BE2C (cell line): Measurements from ENCODE around the gene SMIM45.

Source experiments
- DNase-seq: peaks from one replicate; pipeline ENCODE4 v3.0.0-alpha.2; 2020
- H3K27me3 ChIP-seq: fragments of 250-450 bp; sonication (Bioruptor Pico); 2 replicates; pipeline ENCODE4 v1.5.1; 2020; ENCODE audit warnings: mild to moderate bottlenecking
- H3K36me3 ChIP-seq: fragments of 250-450 bp; sonication (Bioruptor Pico); 2 replicates; pipeline ENCODE4 v1.5.1; 2020; ENCODE audit warnings: mild to moderate bottlenecking
- H3K4me1 ChIP-seq: fragments of 250-450 bp; sonication (Bioruptor Pico); 2 replicates; pipeline ENCODE4 v1.5.1; 2020
- H3K4me3 ChIP-seq: 2 replicates; pipeline ENCODE4 v1.5.1; 2011; ENCODE audit warnings: low read depth, low read length
- H3K9me3 ChIP-seq: fragments of 250-450 bp; sonication (Bioruptor Pico); 2 replicates; pipeline ENCODE4 v1.5.1; 2020
- TF ChIP-seq, protein P1 (sequence below): IDR thresholded peaks from 2 replicates; pipeline ENCODE4 v1.5.1; 2012; ENCODE audit warnings: mild to moderate bottlenecking, low read depth, low read length

The SMIM45 gene

DNA sequence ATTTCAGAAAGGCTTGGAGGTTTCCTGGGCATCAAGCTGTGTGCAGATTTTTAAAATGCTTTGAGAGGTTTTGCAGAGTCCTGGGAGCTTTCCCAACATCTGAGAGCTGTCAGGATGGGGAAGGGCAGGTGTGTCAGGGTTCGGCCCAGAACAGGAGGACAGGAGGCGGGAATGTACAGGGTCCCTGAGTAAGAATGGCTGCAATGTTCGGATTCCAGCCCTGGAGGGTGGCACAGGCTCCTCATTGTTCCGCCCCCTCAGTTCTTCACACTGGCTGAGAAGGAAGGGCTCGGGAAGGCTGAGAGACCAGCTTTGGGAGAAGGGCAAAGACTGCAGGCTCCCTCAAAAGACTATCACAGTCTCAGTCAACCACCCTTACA, 12.2 kb downstream of the SMIM45 start:
- peaks cover 23% of the 10 kb centered on the region for H3K4me1 ChIP-seq
- no peak overlapping the region for H3K4me3 ChIP-seq
- TF ChIP-seq, protein P1, sequence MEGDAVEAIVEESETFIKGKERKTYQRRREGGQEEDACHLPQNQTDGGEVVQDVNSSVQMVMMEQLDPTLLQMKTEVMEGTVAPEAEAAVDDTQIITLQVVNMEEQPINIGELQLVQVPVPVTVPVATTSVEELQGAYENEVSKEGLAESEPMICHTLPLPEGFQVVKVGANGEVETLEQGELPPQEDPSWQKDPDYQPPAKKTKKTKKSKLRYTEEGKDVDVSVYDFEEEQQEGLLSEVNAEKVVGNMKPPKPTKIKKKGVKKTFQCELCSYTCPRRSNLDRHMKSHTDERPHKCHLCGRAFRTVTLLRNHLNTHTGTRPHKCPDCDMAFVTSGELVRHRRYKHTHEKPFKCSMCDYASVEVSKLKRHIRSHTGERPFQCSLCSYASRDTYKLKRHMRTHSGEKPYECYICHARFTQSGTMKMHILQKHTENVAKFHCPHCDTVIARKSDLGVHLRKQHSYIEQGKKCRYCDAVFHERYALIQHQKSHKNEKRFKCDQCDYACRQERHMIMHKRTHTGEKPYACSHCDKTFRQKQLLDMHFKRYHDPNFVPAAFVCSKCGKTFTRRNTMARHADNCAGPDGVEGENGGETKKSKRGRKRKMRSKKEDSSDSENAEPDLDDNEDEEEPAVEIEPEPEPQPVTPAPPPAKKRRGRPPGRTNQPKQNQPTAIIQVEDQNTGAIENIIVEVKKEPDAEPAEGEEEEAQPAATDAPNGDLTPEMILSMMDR = no peak
- no peaks in the 10 kb centered on the region for H3K36me3 ChIP-seq
- H3K9me3 ChIP-seq = no peaks in the 10 kb centered on the region
- no peaks in the 10 kb centered on the region for H3K27me3 ChIP-seq
- no peak for DNase-seq

DNA sequence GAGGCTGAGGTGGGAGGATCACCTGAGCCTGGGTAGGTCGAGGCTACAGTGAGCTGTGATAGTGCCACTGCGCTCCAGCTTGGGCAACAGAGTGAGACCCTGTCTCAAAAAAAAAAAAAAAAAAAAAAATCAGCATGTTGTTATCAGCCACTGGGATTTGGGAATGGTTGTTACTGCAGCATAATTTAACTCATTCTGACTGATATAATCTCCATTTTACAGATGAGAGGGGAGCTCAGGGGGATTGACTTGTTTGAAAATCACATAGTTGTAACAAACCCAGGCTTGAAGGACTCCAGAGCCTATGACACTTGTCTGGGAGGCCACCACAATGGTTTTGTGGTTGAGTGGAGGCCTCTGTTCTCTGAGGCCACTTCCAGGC, 14.3 kb downstream of the SMIM45 start:
- no peak for DNase-seq
- H3K27me3 ChIP-seq = no peaks in the 10 kb centered on the region
- H3K4me3 ChIP-seq = no peak overlapping the region
- TF ChIP-seq, protein P1 = no peak
- H3K36me3 ChIP-seq = no peaks in the 10 kb centered on the region
- H3K9me3 ChIP-seq = no peaks in the 10 kb centered on the region
- H3K4me1 ChIP-seq = peaks cover 17% of the 10 kb centered on the region

DNA sequence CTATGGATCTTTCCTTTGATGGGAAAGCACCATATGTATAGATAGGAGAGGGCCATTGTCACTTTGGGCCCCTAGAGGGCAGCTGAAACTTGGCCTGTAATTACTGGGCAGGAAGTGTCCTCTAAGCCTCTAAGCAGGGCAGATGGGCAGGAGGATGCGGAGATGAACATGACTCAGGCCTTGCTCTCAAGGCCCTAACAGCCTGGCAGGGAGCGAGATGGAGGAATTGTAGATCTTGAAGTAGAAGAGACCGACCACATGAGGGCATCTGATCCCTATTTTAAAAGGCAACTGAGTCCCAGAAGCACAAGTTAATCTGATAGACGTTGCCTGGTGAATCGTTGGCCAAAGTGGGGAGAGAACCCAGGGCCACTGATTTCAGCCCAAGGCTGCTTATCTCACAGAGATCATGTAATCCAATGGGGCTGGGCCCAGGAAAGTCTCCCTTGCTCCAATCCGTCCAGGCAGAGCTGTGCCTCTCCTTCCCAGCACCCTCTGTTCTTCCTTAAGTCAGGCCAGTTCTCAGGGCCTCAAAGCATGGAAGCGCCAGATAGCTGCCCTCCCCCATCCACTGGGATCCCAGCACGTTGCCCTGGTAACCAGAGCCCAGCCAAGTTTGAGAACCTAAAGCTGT, 14.8 kb downstream of the SMIM45 start:
- Histone ChIP-seq H3K27me3 (no peaks in the 10 kb centered on the region), H3K4me3 (no peak overlapping the region), H3K4me1 (peaks cover 17% of the 10 kb centered on the region), H3K9me3 (no peaks in the 10 kb centered on the region), H3K36me3 (no peaks in the 10 kb centered on the region)
- peak; percentile 70 for DNase-seq
- TF ChIP-seq, protein P1 = peak; percentile 58

DNA sequence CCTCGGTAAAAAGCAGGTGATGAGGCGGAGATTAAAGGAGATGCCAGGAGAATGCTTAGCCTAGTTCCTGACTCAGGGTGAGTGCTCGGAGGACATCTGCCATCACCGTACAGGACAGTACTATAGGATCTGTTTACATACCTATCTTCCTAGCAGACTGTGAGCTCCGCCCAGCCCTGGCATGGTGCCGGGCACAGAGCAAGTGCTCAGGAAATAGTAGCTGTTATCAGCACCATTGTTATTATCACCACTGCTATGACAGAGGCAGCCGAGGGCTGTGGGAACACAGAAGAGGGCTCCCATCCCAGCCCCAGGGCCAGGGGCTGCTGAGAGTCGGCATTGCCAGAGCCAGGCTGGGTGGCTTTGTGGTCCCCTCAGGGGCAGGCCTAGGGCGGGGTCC, 16.7 kb downstream of the SMIM45 start:
- Histone ChIP-seq H3K36me3 (no peaks in the 10 kb centered on the region), H3K4me3 (no peak overlapping the region), H3K9me3 (no peaks in the 10 kb centered on the region), H3K27me3 (no peaks in the 10 kb centered on the region), H3K4me1 (peaks cover 17% of the 10 kb centered on the region)
- TF ChIP-seq, protein P1 = no peak
- DNase-seq = peak; percentile 75

DNA sequence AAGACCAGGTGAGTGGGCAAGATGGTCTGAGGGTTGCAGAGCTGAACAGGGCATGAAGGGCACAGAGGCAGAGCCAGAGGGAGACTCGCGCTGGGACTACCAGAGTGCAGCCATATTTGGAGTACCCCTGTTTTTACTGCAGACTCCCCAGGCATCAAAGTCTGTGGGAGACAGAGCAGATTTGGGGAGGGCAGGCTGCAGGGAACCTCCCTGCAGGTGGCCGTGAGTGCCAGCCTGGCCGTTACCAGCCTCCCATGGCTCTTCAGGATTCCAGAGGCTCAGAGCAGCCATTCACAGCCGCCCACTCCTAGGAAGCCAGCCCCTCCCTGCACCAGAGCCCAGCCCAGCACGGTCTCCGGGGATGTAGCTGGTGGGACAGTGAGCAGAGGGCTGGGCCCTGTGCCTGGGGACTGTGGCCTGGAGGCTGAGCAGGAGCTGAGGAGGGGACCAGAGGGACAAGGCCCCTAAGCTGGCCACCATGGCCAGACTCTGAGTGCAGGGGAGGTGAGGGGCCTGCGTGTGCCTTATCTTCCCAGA, 17.2 kb downstream of the SMIM45 start, which contains the start of gene SEPTIN3:
Gene SEPTIN3, plus strand, starts transcription at position 334 of the 537 bp plus-strand sequence. CDS start 2,050 bp downstream, outside the sequence.
- Histone ChIP-seq H3K36me3 (no peaks in the 10 kb centered on the region), H3K27me3 (no peaks in the 10 kb centered on the region), H3K9me3 (no peaks in the 10 kb centered on the region), H3K4me1 (peaks cover 17% of the 10 kb centered on the region), H3K4me3 (no peak within 1 kb of the TSS)
- TF ChIP-seq, protein P1 = no peak
- DNase-seq = peak; percentile 64

DNA sequence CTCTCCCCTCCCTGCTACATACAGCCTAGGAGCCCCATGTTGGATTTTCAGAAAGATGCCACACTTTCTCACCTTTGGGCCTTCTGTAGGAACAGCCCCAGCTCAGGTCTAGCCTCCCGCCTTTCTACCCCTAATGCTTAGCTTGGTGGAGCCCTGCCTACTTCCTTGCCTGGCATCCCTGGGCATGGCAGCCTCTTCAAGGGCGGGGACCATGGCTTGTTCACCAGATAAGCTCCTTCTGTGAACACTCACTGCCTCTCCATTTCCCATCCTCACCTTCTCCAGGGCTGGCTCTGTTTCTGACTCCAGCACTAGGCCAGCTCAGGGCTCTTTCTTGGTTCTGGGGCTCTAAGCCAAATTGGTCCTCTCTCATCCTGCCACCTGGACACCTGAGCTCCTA, 18.7 kb downstream of the SMIM45 start:
- Histone ChIP-seq H3K36me3 (no peaks in the 10 kb centered on the region), H3K4me1 (peaks cover 18% of the 10 kb centered on the region), H3K9me3 (no peaks in the 10 kb centered on the region), H3K4me3 (no peak overlapping the region), H3K27me3 (peaks cover 1% of the 10 kb centered on the region)
- TF ChIP-seq, protein P1 = no peak
- no peak for DNase-seq
